KMS-11 (cell line): ENCODE results near the gene FADS6.

Experiments used
- H2AFZ ChIP-seq: fragments of 200-600 bp; sonication (generic); 2 replicates; pipeline ENCODE4 v1.6.1; 2016; ENCODE audit warnings: antibody characterized with exemption, mixed run types, low read depth
- H3K27ac ChIP-seq: fragments of 200-600 bp; sonication (generic); 2 replicates; pipeline ENCODE4 v1.6.1; 2016; ENCODE audit warnings: mild to moderate bottlenecking, mixed run types
- H3K27me3 ChIP-seq: fragments of 200-600 bp; sonication (generic); 2 replicates; pipeline ENCODE4 v1.6.1; 2017; ENCODE audit warnings: mild to moderate bottlenecking, low read depth, mixed run types, moderate library complexity; ENCODE audit not compliant: insufficient read depth
- H3K36me3 ChIP-seq: fragments of 200-600 bp; sonication (generic); 2 replicates; pipeline ENCODE4 v1.6.1; 2017; ENCODE audit warnings: mild to moderate bottlenecking, mixed run types; ENCODE audit not compliant: insufficient read depth
- H3K4me1 ChIP-seq: fragments of 200-600 bp; sonication (generic); 2 replicates; pipeline ENCODE4 v1.6.1; 2016; ENCODE audit warnings: mild to moderate bottlenecking, low read depth, mixed run types; ENCODE audit not compliant: poor library complexity, severe bottlenecking
- H3K4me2 ChIP-seq: fragments of 200-600 bp; sonication (generic); 2 replicates; pipeline ENCODE4 v1.7.0; 2016; ENCODE audit warnings: mild to moderate bottlenecking, mixed run types
- H3K4me3 ChIP-seq: fragments of 200-600 bp; sonication (generic); IDR thresholded peaks from 2 replicates; pipeline ENCODE4 v1.6.1; 2017; ENCODE audit warnings: low read depth, low read length, mixed read lengths; ENCODE audit not compliant: insufficient read depth
- H3K79me2 ChIP-seq: fragments of 200-600 bp; sonication (generic); 2 replicates; pipeline ENCODE4 v1.6.1; 2016; ENCODE audit warnings: low read depth, mixed run types; ENCODE audit not compliant: insufficient read depth
- H3K9ac ChIP-seq: fragments of 200-600 bp; sonication (generic); 2 replicates; pipeline ENCODE4 v1.6.1; 2016; ENCODE audit warnings: mild to moderate bottlenecking, mixed run types
- H4K20me1 ChIP-seq: fragments of 200-600 bp; sonication (generic); 2 replicates; pipeline ENCODE4 v1.6.1; 2016; ENCODE audit warnings: mild to moderate bottlenecking, mixed run types; ENCODE audit not compliant: insufficient read depth
- CTCF ChIP-seq: fragments of 200-600 bp; sonication (generic); conservative IDR thresholded peaks from 2 replicates; pipeline ENCODE4 v1.6.1; 2017; ENCODE audit warnings: low read depth, mild to moderate bottlenecking, antibody characterized with exemption, low read length, moderate library complexity, mixed read lengths

Gene FADS6

DNA sequence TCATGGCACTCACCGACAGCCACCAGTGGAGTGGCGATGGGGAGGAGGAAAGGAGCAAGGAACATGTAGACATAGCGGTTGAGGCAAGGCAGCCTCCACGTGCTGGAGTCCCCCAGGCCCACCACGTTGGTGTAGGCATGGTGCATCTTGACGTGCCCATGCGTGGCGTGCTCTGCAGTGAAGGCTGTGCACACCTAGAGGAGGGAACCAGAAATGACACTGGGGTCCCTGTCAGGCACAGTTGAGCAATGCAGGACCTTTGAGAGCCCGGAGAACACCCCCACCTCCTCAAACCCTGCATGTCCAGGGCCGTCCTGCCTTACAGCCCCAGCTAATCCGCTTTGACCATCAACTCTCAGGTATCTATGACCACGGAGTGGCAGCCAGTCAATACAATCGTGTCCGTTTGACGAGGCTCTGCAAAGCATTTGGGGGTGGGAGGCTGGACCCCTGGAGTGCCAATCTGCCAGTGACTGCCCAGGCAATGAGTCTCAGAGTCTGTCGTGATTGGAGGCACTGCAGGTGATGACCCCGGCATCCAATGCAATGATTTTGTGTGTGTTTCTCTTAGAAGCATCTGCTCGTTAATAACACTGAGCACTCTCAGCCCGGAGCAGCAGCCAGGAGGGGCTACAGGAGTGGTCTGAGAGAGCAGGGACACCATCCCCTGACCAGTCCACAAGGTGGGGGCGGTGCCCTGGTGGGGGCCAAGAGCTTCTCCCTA, 10.8 kb downstream of the FADS6 start:
- Histone ChIP-seq H3K4me3 (no peak overlapping the region), H3K9ac (no peak overlapping the region), H3K27me3 (peaks cover 78% of the 10 kb centered on the region), H3K4me2 (no peak overlapping the region), H3K36me3 (no peaks in the 10 kb centered on the region), H3K4me1 (no peaks in the 10 kb centered on the region), H4K20me1 (no peaks in the 10 kb centered on the region), H3K27ac (no peak overlapping the region), H2AFZ (no peak overlapping the region), H3K79me2 (no peaks in the 10 kb centered on the region)
- TF ChIP-seq CTCF, result no peak

DNA sequence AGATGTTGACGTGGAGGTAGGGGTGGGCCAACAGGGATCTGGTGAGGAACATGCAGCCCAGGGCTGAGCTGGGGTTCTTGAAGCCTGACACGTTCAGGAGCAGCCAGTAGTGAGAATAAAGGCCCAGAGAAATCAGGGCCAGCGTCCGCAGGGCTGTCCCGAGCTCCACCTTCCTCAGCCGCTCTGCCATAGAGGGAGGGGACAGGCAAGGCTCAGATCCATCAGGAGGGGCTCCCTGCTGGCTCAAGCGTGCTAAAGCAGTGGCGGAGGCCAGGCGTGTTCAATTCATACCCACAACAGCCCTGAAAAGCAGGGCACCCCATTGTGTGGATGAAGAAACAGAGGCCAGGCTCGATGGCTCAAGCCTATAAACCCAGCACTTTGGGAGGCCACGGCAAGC, 12.4 kb downstream of the FADS6 start:
- H3K79me2 ChIP-seq, result no peaks in the 10 kb centered on the region
- H2AFZ ChIP-seq, result no peak overlapping the region
- peaks cover 66% of the 10 kb centered on the region for H3K27me3 ChIP-seq
- H3K36me3 ChIP-seq, result no peaks in the 10 kb centered on the region
- TF ChIP-seq CTCF, result no peak
- H3K4me1 ChIP-seq, result no peaks in the 10 kb centered on the region
- H3K27ac ChIP-seq, result no peak overlapping the region
- H3K9ac ChIP-seq, result no peak overlapping the region
- no peaks in the 10 kb centered on the region for H4K20me1 ChIP-seq
- no peak overlapping the region for H3K4me3 ChIP-seq
- H3K4me2 ChIP-seq, result no peak overlapping the region

DNA sequence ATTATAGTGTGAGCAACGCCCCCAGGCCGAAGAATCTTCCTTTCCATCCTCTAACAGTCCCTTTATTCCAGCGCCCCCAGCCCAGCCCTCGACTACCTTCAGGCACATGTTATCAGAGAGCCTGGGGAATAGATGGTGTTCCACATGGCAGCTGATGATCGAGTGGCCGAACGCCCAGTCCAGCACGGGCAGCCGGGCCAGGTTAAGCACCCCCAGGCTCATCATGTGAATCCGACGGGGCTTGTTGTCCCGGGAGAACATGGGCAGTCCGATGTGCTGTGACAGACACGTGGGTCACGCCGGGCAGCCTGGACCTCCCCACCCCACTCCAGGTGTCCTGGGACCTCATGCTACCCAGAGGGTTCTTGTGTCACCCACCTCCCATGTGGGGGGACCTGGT, 14.1 kb downstream of the FADS6 start:
- H3K36me3 ChIP-seq, result no peaks in the 10 kb centered on the region
- no peak overlapping the region for H3K27ac ChIP-seq
- no peak overlapping the region for H3K4me2 ChIP-seq
- H3K79me2 ChIP-seq, result no peaks in the 10 kb centered on the region
- no peak for TF ChIP-seq CTCF
- H4K20me1 ChIP-seq, result no peaks in the 10 kb centered on the region
- H2AFZ ChIP-seq, result no peak overlapping the region
- no peak overlapping the region for H3K9ac ChIP-seq
- peaks cover 50% of the 10 kb centered on the region for H3K27me3 ChIP-seq
- peaks cover 3% of the 10 kb centered on the region for H3K4me1 ChIP-seq
- no peak overlapping the region for H3K4me3 ChIP-seq

GRCh38 chr17:74878658-74879057, 14.8 kb downstream of the FADS6 start:
- Histone ChIP-seq H2AFZ (no peak overlapping the region), H3K9ac (no peak overlapping the region), H3K4me2 (no peak overlapping the region), H3K27ac (no peak overlapping the region), H3K4me3 (no peak overlapping the region), H4K20me1 (no peaks in the 10 kb centered on the region), H3K79me2 (no peaks in the 10 kb centered on the region), H3K4me1 (peaks cover 9% of the 10 kb centered on the region), H3K27me3 (peaks cover 43% of the 10 kb centered on the region), H3K36me3 (no peaks in the 10 kb centered on the region)
- no peak for TF ChIP-seq CTCF
